Measurements from ENCODE around the gene VMAC. TPM values are rescaled to one million over a fixed set of nuclear protein-coding genes. Genes with fewer than 3 reads are reported as not detected.

VMAC gene
- total and polyA plus RNA-seq, 2 of the 13 experiments (the other 11 are each of a cell fraction or from before 2014, with no cell fraction given), result 2.4 TPM

GRCh38 chr19:5896365-5897076, 8.2 kb upstream of the VMAC start (continued):
- TF ChIP-seq ZBTB40 (IDR thresholded peaks at IDR 0.05) (no peak), ZBTB40 (CRISPR knock-in tag; IDR thresholded peaks at IDR 0.05) (no peak)
